Rectal smooth muscle tissue (tissue), 1 donor: ENCODE data around the gene SAV1.
"Not testable (repeated sequence)": the region's sequence is repeated elsewhere in the genome, so short reads cannot be mapped to it uniquely, and the experiment has no call there.

Source experiments
- H3K27ac ChIP-seq: one replicate; pipeline ENCODE4 v1.7.0; 2013; ENCODE audit warnings: low read depth, low read length, inconsistent platforms
- H3K27me3 ChIP-seq: one replicate; pipeline ENCODE4 v1.7.0; 2013; ENCODE audit warnings: low read length; ENCODE audit not compliant: control insufficient read depth, insufficient read depth
- H3K36me3 ChIP-seq: one replicate; pipeline ENCODE4 v1.7.0; 2013; ENCODE audit warnings: low read length; ENCODE audit not compliant: control insufficient read depth, insufficient read depth
- H3K4me1 ChIP-seq: one replicate; pipeline ENCODE4 v1.7.0; 2013; ENCODE audit warnings: low read length; ENCODE audit not compliant: control insufficient read depth, insufficient read depth
- H3K4me3 ChIP-seq: one replicate; pipeline ENCODE4 v1.7.0; 2013; ENCODE audit warnings: low read length
- H3K9ac ChIP-seq: one replicate; pipeline ENCODE4 v1.7.0; 2013; ENCODE audit warnings: low read length

Gene SAV1

GRCh38 chr14:50676814-50677516 is 8.9 kb upstream of the SAV1 start:
- H3K4me1 ChIP-seq: no peaks in the 10 kb centered on the region
- no peak overlapping the region for H3K27ac ChIP-seq
- no peaks in the 10 kb centered on the region for H3K27me3 ChIP-seq
- H3K36me3 ChIP-seq: no peaks in the 10 kb centered on the region
- no peak overlapping the region for H3K9ac ChIP-seq
- H3K4me3 ChIP-seq: no peak overlapping the region

- no peak overlapping the region for H3K4me3 ChIP-seq
- H3K4me1 ChIP-seq: no peaks in the 10 kb centered on the region
- H3K9ac ChIP-seq: no peak overlapping the region
- no peak overlapping the region for H3K27ac ChIP-seq
- no peaks in the 10 kb centered on the region for H3K27me3 ChIP-seq
- no peaks in the 10 kb centered on the region for H3K36me3 ChIP-seq
Measured at GRCh38 chr14:50675597-50675996, 7.5 kb upstream of the SAV1 start.

- Histone ChIP-seq H3K27ac (no peak overlapping the region), H3K4me3 (no peak overlapping the region), H3K9ac (no peak overlapping the region), H3K36me3 (no peaks in the 10 kb centered on the region), H3K27me3 (no peaks in the 10 kb centered on the region), H3K4me1 (no peaks in the 10 kb centered on the region)
Measured at GRCh38 chr14:50670866-50671256, 2.8 kb upstream of the SAV1 start.

GRCh38 chr14:50670196-50670865 is 2.2 kb upstream of the SAV1 start:
- Histone ChIP-seq H3K4me1 (no peaks in the 10 kb centered on the region), H3K27ac (no peak overlapping the region), H3K9ac (no peak overlapping the region)

GRCh38 chr14:50669441-50669986 is 1.4 kb upstream of the SAV1 start:
- no peaks in the 10 kb centered on the region for H3K27me3 ChIP-seq
- H3K36me3 ChIP-seq: no peaks in the 10 kb centered on the region
- H3K9ac ChIP-seq: no peak overlapping the region
- no peak overlapping the region for H3K4me3 ChIP-seq
- H3K4me1 ChIP-seq: no peaks in the 10 kb centered on the region
- no peak overlapping the region for H3K27ac ChIP-seq

More at GRCh38 chr14:50670196-50670865, 2.2 kb upstream of the SAV1 start:
- no peaks in the 10 kb centered on the region for H3K27me3 ChIP-seq
- no peaks in the 10 kb centered on the region for H3K36me3 ChIP-seq
- H3K4me3 ChIP-seq: no peak overlapping the region

- no peaks in the 10 kb centered on the region for H3K4me1 ChIP-seq
- H3K9ac ChIP-seq: no peak overlapping the region
- peak overlapping the region; percentile 91 for H3K27ac ChIP-seq
- no peaks in the 10 kb centered on the region for H3K36me3 ChIP-seq
- no peaks in the 10 kb centered on the region for H3K27me3 ChIP-seq
- peak overlapping the region; percentile 76 for H3K4me3 ChIP-seq
Measured at GRCh38 chr14:50668826-50669143, 679 bp upstream of the SAV1 start.

- H3K4me3 ChIP-seq: peak overlapping the region; percentile 76
- no peaks in the 10 kb centered on the region for H3K27me3 ChIP-seq
- peak overlapping the region; percentile 88 for H3K9ac ChIP-seq
- no peaks in the 10 kb centered on the region for H3K36me3 ChIP-seq
- peak overlapping the region; percentile 91 for H3K27ac ChIP-seq
- H3K4me1 ChIP-seq: no peaks in the 10 kb centered on the region
Measured at GRCh38 chr14:50667684-50667995, 466 bp downstream of the SAV1 start.

- peak overlapping the region; percentile 76 for H3K4me3 ChIP-seq
- H3K9ac ChIP-seq: peak overlapping the region; percentile 88
- H3K27ac ChIP-seq: peak overlapping the region; percentile 91
- H3K36me3 ChIP-seq: no peaks in the 10 kb centered on the region
- no peaks in the 10 kb centered on the region for H3K27me3 ChIP-seq
- no peaks in the 10 kb centered on the region for H3K4me1 ChIP-seq
Measured at GRCh38 chr14:50666772-50667683, 1.1 kb downstream of the SAV1 start.

- H3K4me1 ChIP-seq, H3K27me3 ChIP-seq, H3K4me3 ChIP-seq, H3K36me3 ChIP-seq, H3K27ac ChIP-seq, H3K9ac ChIP-seq: not testable (repeated sequence)
Measured at GRCh38 chr14:50665300-50665699, 2.8 kb downstream of the SAV1 start.

GRCh38 chr14:50664579-50664978 is 3.5 kb downstream of the SAV1 start:
- H3K9ac ChIP-seq, H3K27me3 ChIP-seq, H3K4me3 ChIP-seq, H3K27ac ChIP-seq, H3K4me1 ChIP-seq, H3K36me3 ChIP-seq: not testable (repeated sequence)

- H3K9ac ChIP-seq: no peak overlapping the region
- H3K4me1 ChIP-seq: peaks cover 10% of the 10 kb centered on the region
- no peak overlapping the region for H3K27ac ChIP-seq
- H3K36me3 ChIP-seq: no peaks in the 10 kb centered on the region
- no peak overlapping the region for H3K4me3 ChIP-seq
- no peaks in the 10 kb centered on the region for H3K27me3 ChIP-seq
Measured at GRCh38 chr14:50659327-50659974, 8.7 kb downstream of the SAV1 start.

- Histone ChIP-seq H3K4me3 (no peak overlapping the region), H3K27ac (peak overlapping the region; percentile 4), H3K36me3 (no peaks in the 10 kb centered on the region), H3K27me3 (no peaks in the 10 kb centered on the region), H3K4me1 (peaks cover 10% of the 10 kb centered on the region), H3K9ac (no peak overlapping the region)
Measured at GRCh38 chr14:50658203-50658602, 9.9 kb downstream of the SAV1 start.
